ENCODE measurements around the gene GALNT13.

GALNT13 gene

DNA sequence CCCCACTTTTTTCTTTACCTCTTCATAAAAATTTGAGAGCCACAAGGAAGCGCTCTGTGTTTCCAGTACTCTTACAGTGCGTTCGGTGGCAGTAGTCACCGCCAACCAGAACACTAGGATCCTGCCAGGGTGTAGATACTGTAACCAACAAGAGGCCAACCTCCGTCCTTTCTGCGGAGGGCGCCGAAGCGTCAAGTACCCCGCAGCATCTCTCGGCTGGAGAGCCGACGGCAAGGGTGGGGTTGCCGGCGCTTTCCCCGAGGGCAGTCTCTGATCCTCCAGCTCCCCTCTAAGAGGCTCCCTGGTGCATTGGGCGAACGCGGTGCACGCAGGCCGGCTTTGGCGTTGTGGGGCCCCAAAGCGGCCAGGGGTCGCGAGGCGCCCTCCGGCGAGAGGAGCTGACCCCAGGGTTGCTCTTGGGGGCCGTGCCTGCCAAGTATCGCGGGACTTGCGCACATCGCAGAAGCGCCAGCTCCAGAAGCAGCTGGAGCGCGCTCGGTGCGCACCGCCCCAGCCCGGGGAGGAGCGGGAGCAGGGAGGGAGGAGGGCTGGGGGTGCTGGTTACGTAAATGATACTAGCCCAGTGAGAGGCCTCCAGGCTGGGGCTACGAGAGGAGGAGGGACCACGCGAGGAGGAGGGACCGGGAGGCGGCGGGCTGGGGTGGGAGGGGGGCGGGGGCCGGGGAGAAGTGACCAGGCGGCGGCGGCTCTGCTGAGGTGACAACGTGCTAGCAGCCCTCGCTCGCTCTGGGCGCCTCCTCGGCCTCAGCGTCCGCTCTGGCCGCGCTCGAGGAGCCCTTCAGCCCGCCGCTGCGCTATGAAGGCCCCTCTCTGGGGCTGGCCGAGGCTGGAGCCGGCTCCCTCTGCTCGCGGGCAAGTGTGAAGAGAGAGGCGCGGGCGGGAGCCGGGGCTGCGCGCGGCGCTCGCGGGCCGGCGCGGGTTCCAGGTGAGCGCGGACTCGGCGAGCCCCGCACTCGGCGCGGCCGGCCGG lies at the start of gene GALNT13:
GALNT13 (plus strand) TSS at position 692 of the 991 bp plus-strand sequence.
- Histone ChIP-seq H2AFZ (ENCODE audit: low read length) (peak within 1 kb of the TSS; percentile 82), H3K9ac (ENCODE audit: low read length) (peak within 1 kb of the TSS; percentile 46; the same call in 1 of the 2 replicates), H3K4me1 (ENCODE audit: low read length) (no peaks in the 10 kb centered on the region), H3K27ac (ENCODE audit: low read length) (no peak within 1 kb of the TSS; the same call in 1 of the 2 replicates), H3K9me3 (replicated peaks; ENCODE audit: insufficient read depth, low read length) (no peaks in the 10 kb centered on the region), H3K79me2 (ENCODE audit: low read length) (no peaks in the 10 kb centered on the region), H3K4me3 (ENCODE audit: low read length) (peak within 1 kb of the TSS; percentile 78), H3K27me3 (replicated peaks; ENCODE audit: insufficient read depth, low read length) (no peaks in the 10 kb centered on the region), H4K20me1 (ENCODE audit: insufficient read depth, low read length) (no peaks in the 10 kb centered on the region), H3K36me3 (replicated peaks; ENCODE audit: insufficient read depth, low read length) (no peaks in the 10 kb centered on the region), H3K4me2 (ENCODE audit: low read depth, low read length) (peak within 1 kb of the TSS; percentile 67), H3K9me2 (replicated peaks; ENCODE audit: insufficient read depth, low read length) (no peaks in the 10 kb centered on the region), H3F3A (ENCODE audit: insufficient read depth, low read length) (no peaks in the 10 kb centered on the region)
- TF ChIP-seq, protein P1, sequence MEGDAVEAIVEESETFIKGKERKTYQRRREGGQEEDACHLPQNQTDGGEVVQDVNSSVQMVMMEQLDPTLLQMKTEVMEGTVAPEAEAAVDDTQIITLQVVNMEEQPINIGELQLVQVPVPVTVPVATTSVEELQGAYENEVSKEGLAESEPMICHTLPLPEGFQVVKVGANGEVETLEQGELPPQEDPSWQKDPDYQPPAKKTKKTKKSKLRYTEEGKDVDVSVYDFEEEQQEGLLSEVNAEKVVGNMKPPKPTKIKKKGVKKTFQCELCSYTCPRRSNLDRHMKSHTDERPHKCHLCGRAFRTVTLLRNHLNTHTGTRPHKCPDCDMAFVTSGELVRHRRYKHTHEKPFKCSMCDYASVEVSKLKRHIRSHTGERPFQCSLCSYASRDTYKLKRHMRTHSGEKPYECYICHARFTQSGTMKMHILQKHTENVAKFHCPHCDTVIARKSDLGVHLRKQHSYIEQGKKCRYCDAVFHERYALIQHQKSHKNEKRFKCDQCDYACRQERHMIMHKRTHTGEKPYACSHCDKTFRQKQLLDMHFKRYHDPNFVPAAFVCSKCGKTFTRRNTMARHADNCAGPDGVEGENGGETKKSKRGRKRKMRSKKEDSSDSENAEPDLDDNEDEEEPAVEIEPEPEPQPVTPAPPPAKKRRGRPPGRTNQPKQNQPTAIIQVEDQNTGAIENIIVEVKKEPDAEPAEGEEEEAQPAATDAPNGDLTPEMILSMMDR (IDR thresholded peaks at IDR 0.05; ENCODE audit: low read length), result peak; percentile 11; the same call in 1 of the 2 replicates
- no peak for TF ChIP-seq EZH2phosphoT487 (IDR thresholded peaks at IDR 0.05; ENCODE audit: low read length)
- peak; percentile 88 for DNase-seq

DNA sequence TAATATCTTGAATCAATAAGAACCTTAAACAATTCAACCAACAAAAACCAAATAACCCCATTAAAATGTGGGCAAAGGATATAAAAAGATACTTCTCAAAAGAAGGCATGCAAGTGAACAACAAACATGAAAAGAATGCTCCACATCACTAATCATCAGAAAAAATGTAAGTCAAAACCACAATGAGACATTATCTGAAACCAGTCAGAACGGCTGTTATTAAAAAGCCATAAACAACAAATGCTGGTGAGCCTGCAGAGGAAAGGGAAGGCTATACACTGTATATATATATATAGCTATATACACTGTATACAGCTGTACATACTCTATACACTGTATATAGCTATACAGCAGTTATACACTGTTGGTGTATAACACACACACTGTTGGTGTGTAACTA lies 47.8 kb upstream of the GALNT13 start:
- Histone ChIP-seq H3F3A (ENCODE audit: insufficient read depth, low read length) (no peaks in the 10 kb centered on the region), H4K20me1 (ENCODE audit: insufficient read depth, low read length) (no peaks in the 10 kb centered on the region), H3K4me1 (ENCODE audit: low read length) (no peaks in the 10 kb centered on the region), H3K27ac (ENCODE audit: low read length) (no peak overlapping the region), H3K9me2 (replicated peaks; ENCODE audit: insufficient read depth, low read length) (no peaks in the 10 kb centered on the region), H3K9me3 (replicated peaks; ENCODE audit: insufficient read depth, low read length) (no peaks in the 10 kb centered on the region), H3K9ac (ENCODE audit: low read length) (no peak overlapping the region), H3K79me2 (ENCODE audit: low read length) (no peaks in the 10 kb centered on the region), H3K4me2 (ENCODE audit: low read depth, low read length) (no peak overlapping the region), H3K27me3 (replicated peaks; ENCODE audit: insufficient read depth, low read length) (no peaks in the 10 kb centered on the region), H3K36me3 (replicated peaks; ENCODE audit: insufficient read depth, low read length) (no peaks in the 10 kb centered on the region), H2AFZ (ENCODE audit: low read length) (no peak overlapping the region), H3K4me3 (ENCODE audit: low read length) (no peak overlapping the region)
- DNase-seq, result no peak
- TF ChIP-seq EZH2phosphoT487 (IDR thresholded peaks at IDR 0.05; ENCODE audit: low read length) (no peak), EZH2 (optimal IDR thresholded peaks at IDR 0.05; ENCODE audit: low read depth, low read length) (no peak)
- TF ChIP-seq, protein P1 (IDR thresholded peaks at IDR 0.05; ENCODE audit: low read length), result no peak

DNA sequence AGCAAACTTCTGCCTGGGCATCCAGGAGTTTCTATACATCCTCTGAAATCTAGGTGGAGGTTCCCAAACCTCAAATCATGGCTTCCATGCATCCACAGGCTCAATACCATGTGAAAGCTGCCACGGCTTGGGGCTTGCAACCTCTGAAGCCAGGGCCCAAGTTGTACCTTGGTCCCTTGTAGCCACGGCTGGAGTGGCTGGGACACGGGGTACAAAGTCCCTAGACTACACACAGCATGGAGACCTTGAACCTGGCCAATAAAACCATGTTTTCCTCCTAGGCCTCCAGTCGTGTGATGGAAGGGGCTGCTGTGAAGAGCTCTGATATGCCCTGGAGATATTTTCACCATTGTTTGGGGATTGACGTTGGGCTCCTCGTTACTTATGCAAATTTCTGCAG lies 43.4 kb upstream of the GALNT13 start:
- no peaks in the 10 kb centered on the region for H3K79me2 ChIP-seq (ENCODE audit: low read length)
- H3K9ac ChIP-seq (ENCODE audit: low read length), result no peak overlapping the region
- H3K4me2 ChIP-seq (ENCODE audit: low read depth, low read length), result no peak overlapping the region
- TF ChIP-seq EZH2phosphoT487 (IDR thresholded peaks at IDR 0.05; ENCODE audit: low read length) (no peak), EZH2 (optimal IDR thresholded peaks at IDR 0.05; ENCODE audit: low read depth, low read length) (no peak)
- TF ChIP-seq, protein P1 (IDR thresholded peaks at IDR 0.05; ENCODE audit: low read length), result no peak
- no peaks in the 10 kb centered on the region for H3K4me1 ChIP-seq (ENCODE audit: low read length)
- no peaks in the 10 kb centered on the region for H3K27me3 ChIP-seq (replicated peaks; ENCODE audit: insufficient read depth, low read length)
- no peaks in the 10 kb centered on the region for H3F3A ChIP-seq (ENCODE audit: insufficient read depth, low read length)
- DNase-seq, result no peak
- no peaks in the 10 kb centered on the region for H3K9me2 ChIP-seq (replicated peaks; ENCODE audit: insufficient read depth, low read length)
- H2AFZ ChIP-seq (ENCODE audit: low read length), result no peak overlapping the region
- no peaks in the 10 kb centered on the region for H4K20me1 ChIP-seq (ENCODE audit: insufficient read depth, low read length)
- H3K4me3 ChIP-seq (ENCODE audit: low read length), result no peak overlapping the region
- H3K9me3 ChIP-seq (replicated peaks; ENCODE audit: insufficient read depth, low read length), result no peaks in the 10 kb centered on the region
- no peak overlapping the region for H3K27ac ChIP-seq (ENCODE audit: low read length)
- no peaks in the 10 kb centered on the region for H3K36me3 ChIP-seq (replicated peaks; ENCODE audit: insufficient read depth, low read length)

All from MM.1S (cell line).